ENCODE measurements around the gene ZNF892.

DNA sequence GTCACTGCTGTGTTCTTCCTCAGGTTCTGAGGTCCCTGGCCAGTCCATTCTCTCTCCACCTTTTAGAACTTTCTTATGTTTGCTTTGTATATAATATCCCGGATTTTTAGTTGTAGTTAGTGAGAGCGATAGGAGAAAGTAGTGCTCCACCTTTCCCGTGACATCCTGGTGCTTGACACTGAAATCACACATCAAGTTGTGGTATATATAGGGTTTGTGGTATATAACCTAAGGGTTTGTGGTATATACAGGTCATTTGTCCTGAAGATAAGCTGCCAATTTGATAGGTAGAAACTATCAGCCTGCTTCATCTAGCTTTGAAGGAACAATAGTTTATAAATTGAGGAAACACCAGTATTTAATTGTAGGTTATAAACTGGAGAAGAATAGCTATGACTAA is 13.1 kb downstream of the ZNF892 start:
- TF ChIP-seq, protein P1, sequence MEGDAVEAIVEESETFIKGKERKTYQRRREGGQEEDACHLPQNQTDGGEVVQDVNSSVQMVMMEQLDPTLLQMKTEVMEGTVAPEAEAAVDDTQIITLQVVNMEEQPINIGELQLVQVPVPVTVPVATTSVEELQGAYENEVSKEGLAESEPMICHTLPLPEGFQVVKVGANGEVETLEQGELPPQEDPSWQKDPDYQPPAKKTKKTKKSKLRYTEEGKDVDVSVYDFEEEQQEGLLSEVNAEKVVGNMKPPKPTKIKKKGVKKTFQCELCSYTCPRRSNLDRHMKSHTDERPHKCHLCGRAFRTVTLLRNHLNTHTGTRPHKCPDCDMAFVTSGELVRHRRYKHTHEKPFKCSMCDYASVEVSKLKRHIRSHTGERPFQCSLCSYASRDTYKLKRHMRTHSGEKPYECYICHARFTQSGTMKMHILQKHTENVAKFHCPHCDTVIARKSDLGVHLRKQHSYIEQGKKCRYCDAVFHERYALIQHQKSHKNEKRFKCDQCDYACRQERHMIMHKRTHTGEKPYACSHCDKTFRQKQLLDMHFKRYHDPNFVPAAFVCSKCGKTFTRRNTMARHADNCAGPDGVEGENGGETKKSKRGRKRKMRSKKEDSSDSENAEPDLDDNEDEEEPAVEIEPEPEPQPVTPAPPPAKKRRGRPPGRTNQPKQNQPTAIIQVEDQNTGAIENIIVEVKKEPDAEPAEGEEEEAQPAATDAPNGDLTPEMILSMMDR (IDR thresholded peaks at IDR 0.05) = no peak
- TF ChIP-seq POLR2A (IDR thresholded peaks at IDR 0.05) = no peak

Data from lower leg skin (tissue), 3 donors.